Neutrophil (primary cell): ENCODE data around the gene COL25A1.
"Not testable (repeated sequence)": the region's sequence is repeated elsewhere in the genome, so short reads cannot be mapped to it uniquely, and the experiment has no call there.

Experiments
- H3K27ac ChIP-seq: fragments of 200-600 bp; sonication (generic); 2 replicates; pipeline ENCODE4 v1.5.1; 2016; ENCODE audit warnings: mild to moderate bottlenecking, moderate library complexity
- H3K27me3 ChIP-seq: fragments of 200-600 bp; sonication (generic); 2 replicates; pipeline ENCODE4 v1.6.0; 2016; ENCODE audit warnings: mild to moderate bottlenecking
- H3K36me3 ChIP-seq: fragments of 200-600 bp; sonication (generic); 2 replicates; pipeline ENCODE4 v1.5.1; 2017
- H3K4me1 ChIP-seq, 2 experiments: fragments of 200-600 bp in 1 of 2; sonication (generic) in 1 of 2; 1 replicate in 1 of 2; 2 replicates in 1 of 2; pipeline versions ENCODE4 v1.5.1 to v1.6.1; 2013 to 2016; ENCODE audit warnings: low read depth in 1 of 2, low read length in 1 of 2, mild to moderate bottlenecking in 1 of 2, moderate library complexity in 1 of 2; ENCODE audit not compliant: control insufficient read depth in 1 of 2, insufficient read depth in 1 of 2
- H3K4me3 ChIP-seq, 2 experiments: fragments of 200-600 bp in 1 of 2; sonication (generic) in 1 of 2; 1 replicate in 1 of 2; 2 replicates in 1 of 2; pipeline ENCODE4 v1.5.1; 2013 to 2016; ENCODE audit warnings: low read depth in 1 of 2, low read length in 1 of 2, mild to moderate bottlenecking in 1 of 2, moderate library complexity in 1 of 2
- H3K9me3 ChIP-seq: fragments of 200-600 bp; sonication (generic); 2 replicates; pipeline ENCODE4 v1.5.1; 2016
- TF ChIP-seq, protein P1 (sequence below): fragments of 200-600 bp; sonication (generic); IDR thresholded peaks from 2 replicates; pipeline ENCODE4 v1.5.1; 2016; ENCODE audit warnings: antibody characterized with exemption

Gene COL25A1

DNA sequence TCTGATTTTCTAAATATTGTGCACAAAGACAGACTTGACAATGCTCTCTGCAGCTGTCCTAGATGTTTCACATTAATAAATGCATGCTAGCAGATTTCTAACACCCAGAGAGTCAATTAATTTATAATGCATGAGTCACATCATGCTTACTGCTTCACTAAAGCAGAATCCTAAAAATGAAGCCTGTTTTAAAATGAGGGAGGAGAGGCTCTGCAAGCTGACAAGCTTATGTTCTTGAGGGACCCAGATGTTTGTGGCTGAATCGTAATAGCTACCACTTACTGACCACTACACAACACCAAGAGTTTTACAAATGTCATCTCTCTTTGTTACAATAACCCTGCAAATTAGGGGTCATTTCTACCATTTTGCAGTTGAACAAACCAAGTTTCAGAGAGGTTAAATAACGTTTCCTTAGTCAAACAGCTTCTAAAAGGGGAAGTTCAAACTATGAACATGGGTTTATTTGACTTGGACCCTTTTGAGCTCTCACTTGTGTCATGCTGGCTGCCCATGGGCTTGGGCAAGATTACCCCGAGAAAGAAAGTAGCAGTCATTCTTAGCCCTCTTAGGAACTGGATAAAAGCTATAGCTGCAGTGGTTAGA, 276.9 kb downstream of the COL25A1 start:
- Histone ChIP-seq H3K27ac (no peak overlapping the region), H3K36me3 (no peaks in the 10 kb centered on the region), H3K9me3 (no peaks in the 10 kb centered on the region), H3K4me3 (no peak overlapping the region), H3K27me3 (no peaks in the 10 kb centered on the region), H3K4me1 (no peaks in the 10 kb centered on the region)
- TF ChIP-seq, protein P1, sequence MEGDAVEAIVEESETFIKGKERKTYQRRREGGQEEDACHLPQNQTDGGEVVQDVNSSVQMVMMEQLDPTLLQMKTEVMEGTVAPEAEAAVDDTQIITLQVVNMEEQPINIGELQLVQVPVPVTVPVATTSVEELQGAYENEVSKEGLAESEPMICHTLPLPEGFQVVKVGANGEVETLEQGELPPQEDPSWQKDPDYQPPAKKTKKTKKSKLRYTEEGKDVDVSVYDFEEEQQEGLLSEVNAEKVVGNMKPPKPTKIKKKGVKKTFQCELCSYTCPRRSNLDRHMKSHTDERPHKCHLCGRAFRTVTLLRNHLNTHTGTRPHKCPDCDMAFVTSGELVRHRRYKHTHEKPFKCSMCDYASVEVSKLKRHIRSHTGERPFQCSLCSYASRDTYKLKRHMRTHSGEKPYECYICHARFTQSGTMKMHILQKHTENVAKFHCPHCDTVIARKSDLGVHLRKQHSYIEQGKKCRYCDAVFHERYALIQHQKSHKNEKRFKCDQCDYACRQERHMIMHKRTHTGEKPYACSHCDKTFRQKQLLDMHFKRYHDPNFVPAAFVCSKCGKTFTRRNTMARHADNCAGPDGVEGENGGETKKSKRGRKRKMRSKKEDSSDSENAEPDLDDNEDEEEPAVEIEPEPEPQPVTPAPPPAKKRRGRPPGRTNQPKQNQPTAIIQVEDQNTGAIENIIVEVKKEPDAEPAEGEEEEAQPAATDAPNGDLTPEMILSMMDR = no peak

GRCh38 chr4:109022961-109023360, 279.5 kb downstream of the COL25A1 start:
- H3K9me3 ChIP-seq = no peaks in the 10 kb centered on the region
- no peak overlapping the region for H3K4me3 ChIP-seq
- no peaks in the 10 kb centered on the region for H3K27me3 ChIP-seq
- H3K36me3 ChIP-seq = no peaks in the 10 kb centered on the region
- H3K4me1 ChIP-seq = no peaks in the 10 kb centered on the region
- TF ChIP-seq, protein P1 = no peak
- H3K27ac ChIP-seq = no peak overlapping the region

GRCh38 chr4:109021630-109022029, 280.8 kb downstream of the COL25A1 start:
- not testable (repeated sequence) for H3K4me3 ChIP-seq, H3K27me3 ChIP-seq, H3K36me3 ChIP-seq, H3K4me1 ChIP-seq, H3K9me3 ChIP-seq, H3K27ac ChIP-seq

GRCh38 chr4:109020861-109021260, 281.6 kb downstream of the COL25A1 start:
- H3K27me3 ChIP-seq = no peaks in the 10 kb centered on the region
- TF ChIP-seq, protein P1 = no peak
- no peaks in the 10 kb centered on the region for H3K36me3 ChIP-seq
- H3K4me3 ChIP-seq = no peak overlapping the region
- H3K9me3 ChIP-seq = no peaks in the 10 kb centered on the region
- no peaks in the 10 kb centered on the region for H3K4me1 ChIP-seq
- H3K27ac ChIP-seq = no peak overlapping the region

DNA sequence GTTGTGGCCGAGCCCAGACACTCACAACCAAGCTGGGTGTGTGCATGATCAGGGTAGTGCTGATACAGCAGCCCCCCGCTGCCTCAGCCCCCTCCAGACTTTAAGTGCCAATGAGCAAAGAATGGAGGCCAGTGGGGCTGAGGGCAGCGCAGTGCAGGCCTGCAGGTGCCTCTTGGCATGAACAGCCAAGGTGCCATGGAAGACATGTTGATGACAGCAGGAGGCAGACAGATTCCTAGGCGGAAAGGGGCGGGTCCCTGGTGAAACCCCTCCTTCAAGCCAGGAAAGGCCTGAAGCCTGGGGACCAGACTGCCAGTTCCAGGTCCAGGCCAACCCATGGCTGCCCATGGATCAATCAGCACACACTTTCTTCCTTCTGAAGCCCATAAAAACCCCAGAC, 286.3 kb downstream of the COL25A1 start:
- Histone ChIP-seq H3K27ac (no peak overlapping the region), H3K4me1 (no peaks in the 10 kb centered on the region), H3K9me3 (no peaks in the 10 kb centered on the region), H3K36me3 (no peaks in the 10 kb centered on the region), H3K27me3 (no peaks in the 10 kb centered on the region), H3K4me3 (no peak overlapping the region)
- TF ChIP-seq, protein P1 = no peak

- no peaks in the 10 kb centered on the region for H3K4me1 ChIP-seq
- no peak overlapping the region for H3K4me3 ChIP-seq
- H3K9me3 ChIP-seq = no peaks in the 10 kb centered on the region
- no peaks in the 10 kb centered on the region for H3K36me3 ChIP-seq
- no peaks in the 10 kb centered on the region for H3K27me3 ChIP-seq
- TF ChIP-seq, protein P1 = no peak
- H3K27ac ChIP-seq = no peak overlapping the region
Measured at GRCh38 chr4:109015413-109015810, 287.0 kb downstream of the COL25A1 start.
